ENCODE data around the gene AZIN2. TPM values are rescaled to one million over a fixed set of nuclear protein-coding genes. Genes with fewer than 3 reads are reported as not detected.

The AZIN2 gene
- total and polyA plus RNA-seq, 2 donors (not counting 3 experiments of a cell fraction or from before 2014, with no cell fraction given), result 0.91 to 1.4 TPM

DNA sequence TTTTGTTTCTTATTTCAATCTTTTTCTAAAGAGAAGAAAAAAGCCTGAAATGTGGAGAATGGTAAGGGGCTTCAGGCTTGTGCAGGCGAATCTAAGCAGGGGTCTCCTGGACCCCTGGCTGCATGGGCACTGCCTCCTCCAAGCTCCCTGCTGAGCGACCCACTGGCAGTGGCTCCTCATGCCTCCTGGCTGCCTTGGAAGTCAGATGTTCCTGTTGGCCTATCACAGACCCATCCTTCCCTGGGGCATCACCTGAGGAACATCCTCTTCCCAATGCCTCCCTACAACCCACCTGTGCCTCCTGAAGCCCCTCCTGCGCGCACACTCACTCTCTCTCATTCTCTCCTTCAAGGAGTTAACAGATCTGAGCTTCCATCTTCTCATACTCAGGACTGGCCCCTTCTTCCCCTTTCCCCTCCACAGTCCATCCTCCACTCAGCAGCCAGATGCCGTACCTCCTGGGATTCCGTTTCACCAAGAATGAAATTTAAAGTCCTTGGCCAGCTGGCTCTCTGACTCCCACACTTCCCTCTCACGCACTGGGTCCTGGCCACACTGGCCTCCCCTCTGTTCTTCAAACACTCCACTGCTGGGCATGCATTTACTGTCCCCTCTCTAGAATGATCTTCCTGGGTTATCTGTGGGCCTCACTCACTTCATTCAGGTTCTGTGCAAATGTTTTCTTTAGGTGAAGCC, 41.7 kb downstream of the AZIN2 start:
- Histone ChIP-seq H3K9me3 (replicated peaks; ENCODE audit: control insufficient read depth, insufficient read depth, low read length) (no peaks in the 10 kb centered on the region), H3K79me2 (ENCODE audit: control insufficient read depth, insufficient read depth, low read length) (no peaks in the 10 kb centered on the region), H4K20me1 (replicated peaks; ENCODE audit: control insufficient read depth, extremely low read depth, insufficient read depth, low read length) (no peaks in the 10 kb centered on the region), H3K4me1 (ENCODE audit: control insufficient read depth, extremely low read depth, insufficient read depth, low read length) (peaks cover 8% of the 10 kb centered on the region), H3K4me2 (ENCODE audit: insufficient read depth, low read length) (no peak overlapping the region), H3K27me3 (ENCODE audit: control insufficient read depth in 2 of 2, insufficient read depth in 2 of 2, low read length in 2 of 2) (peaks cover 2% of the 10 kb centered on the region in 2 experiments), H3K9me1 (replicated peaks; ENCODE audit: control insufficient read depth, extremely low read depth, insufficient read depth, low read length) (no peaks in the 10 kb centered on the region), H2AFZ (ENCODE audit: low read depth, low read length) (no peak overlapping the region), H3K4me3 (replicated peaks in 1 of 3; ENCODE audit: insufficient read depth in 1 of 3, low read depth in 1 of 3, low read length in 3 of 3) (no peak overlapping the region), H3K27ac (ENCODE audit: insufficient read depth, low read depth, low read length) (no peak overlapping the region), H3K36me3 (ENCODE audit: control insufficient read depth in 2 of 2, extremely low read depth in 1 of 2, insufficient read depth in 2 of 2, low read length in 2 of 2) (no peaks in the 10 kb centered on the region), H3K9ac (replicated peaks; ENCODE audit: extremely low read depth, insufficient read depth, low read length) (no peak overlapping the region)
- ChIA-PET CTCF (no interaction called here), POLR2A (no interaction called here)
- FAIRE-seq (no peak), DNase-seq (ENCODE audit: low read depth, low spot score) (no peak)
- TF ChIP-seq JUN (IDR thresholded peaks at IDR 0.05; ENCODE audit: borderline replicate concordance, insufficient read depth, insufficient read length, low read depth), result no peak
- TF ChIP-seq, protein P1, sequence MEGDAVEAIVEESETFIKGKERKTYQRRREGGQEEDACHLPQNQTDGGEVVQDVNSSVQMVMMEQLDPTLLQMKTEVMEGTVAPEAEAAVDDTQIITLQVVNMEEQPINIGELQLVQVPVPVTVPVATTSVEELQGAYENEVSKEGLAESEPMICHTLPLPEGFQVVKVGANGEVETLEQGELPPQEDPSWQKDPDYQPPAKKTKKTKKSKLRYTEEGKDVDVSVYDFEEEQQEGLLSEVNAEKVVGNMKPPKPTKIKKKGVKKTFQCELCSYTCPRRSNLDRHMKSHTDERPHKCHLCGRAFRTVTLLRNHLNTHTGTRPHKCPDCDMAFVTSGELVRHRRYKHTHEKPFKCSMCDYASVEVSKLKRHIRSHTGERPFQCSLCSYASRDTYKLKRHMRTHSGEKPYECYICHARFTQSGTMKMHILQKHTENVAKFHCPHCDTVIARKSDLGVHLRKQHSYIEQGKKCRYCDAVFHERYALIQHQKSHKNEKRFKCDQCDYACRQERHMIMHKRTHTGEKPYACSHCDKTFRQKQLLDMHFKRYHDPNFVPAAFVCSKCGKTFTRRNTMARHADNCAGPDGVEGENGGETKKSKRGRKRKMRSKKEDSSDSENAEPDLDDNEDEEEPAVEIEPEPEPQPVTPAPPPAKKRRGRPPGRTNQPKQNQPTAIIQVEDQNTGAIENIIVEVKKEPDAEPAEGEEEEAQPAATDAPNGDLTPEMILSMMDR (IDR thresholded peaks at IDR 0.05; ENCODE audit: extremely low read depth in 1 of 2, insufficient read depth in 1 of 2, low read depth in 1 of 2, low read length in 2 of 2), result no peak
- TF ChIP-seq EZH2 (IDR thresholded peaks at IDR 0.05; ENCODE audit: borderline replicate concordance, low read depth, low read length, severe bottlenecking), result no peak
- TF ChIP-seq MYC (IDR thresholded peaks at IDR 0.05; ENCODE audit: low read depth, low read length), result no peak
- TF ChIP-seq POLR2A (IDR thresholded peaks at IDR 0.05; ENCODE audit: low read depth, low read length), result no peak
- TF ChIP-seq FOS (IDR thresholded peaks at IDR 0.05; ENCODE audit: borderline replicate concordance, insufficient read depth, low read length), result no peak
- TF ChIP-seq POLR2AphosphoS5 (IDR thresholded peaks at IDR 0.05; ENCODE audit: insufficient read depth, low read depth, low read length), result no peak
- TF ChIP-seq, protein P2, sequence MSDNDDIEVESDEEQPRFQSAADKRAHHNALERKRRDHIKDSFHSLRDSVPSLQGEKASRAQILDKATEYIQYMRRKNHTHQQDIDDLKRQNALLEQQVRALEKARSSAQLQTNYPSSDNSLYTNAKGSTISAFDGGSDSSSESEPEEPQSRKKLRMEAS (IDR thresholded peaks at IDR 0.05; ENCODE audit: insufficient read depth, insufficient read length), result no peak
- no peak for TF ChIP-seq GATA2 (IDR thresholded peaks at IDR 0.05; ENCODE audit: insufficient read depth, insufficient read length, low read depth, low read length)
- no TSS peak for BruUV-seq (replicated peaks)
- dilution Hi-C loops (cut with MboI; ENCODE audit: extremely low pct_ligation_motif_present, low sequenced_read_pairs) (no loop called here), intact Hi-C loops (cut with micrococcal nuclease) (no loop called here)
